Activated CD4-positive, alpha-beta T cell treated with anti-CD3 and anti-CD28 coated beads for 48 hours (primary cell): ENCODE data around the gene ANXA1.

Experiments used
- DNase-seq: peaks from one replicate; pipeline ENCODE4 v3.0.0-alpha.2; 2020

The ANXA1 gene

GRCh38 chr9:73215249-73215648, 63.6 kb downstream of the ANXA1 start:
- no peak for DNase-seq

- no peak for DNase-seq
Observed at GRCh38 chr9:73216100-73216499, 64.4 kb downstream of the ANXA1 start.
